Panc1 (cell line): ENCODE measurements around the gene C4orf50. TPM values are rescaled to one million over a fixed set of nuclear protein-coding genes. Genes with fewer than 3 reads are reported as not detected.

Experiments used
- ATAC-seq: fragments of 200-7000 bp; cut with Tn5 transposase; 2 replicates; pipeline ENCODE4 v1.9.1; 2020; ENCODE audit warnings: mild to moderate bottlenecking, moderate library complexity
- BruUV-seq: library from RNA; stranded (reverse); fragments of 400-500 nt; replicated peaks from 2 replicates; lab custom pipeline; 2021; lab: Mats Ljungman, UMichigan
- CTCF ChIA-PET: fragments of 300-600 bp; sonication (Branson Sonifier 250); formaldehyde crosslinking; loops from one replicate; lab custom pipeline; 2022; ENCODE audit warnings: antibody characterized with exemption; lab: Charles Lee
- POLR2A ChIA-PET: fragments of 300-600 bp; sonication (Branson Sonifier 250); formaldehyde crosslinking; loops from one replicate; lab custom pipeline; 2022; ENCODE audit warnings: antibody characterized with exemption; lab: Charles Lee
- DNase-seq: peaks from one replicate; pipeline ENCODE4 v3.0.0-alpha.2; 2010; ENCODE audit warnings: low read depth, low spot score
- H3K27ac ChIP-seq: 2 replicates; pipeline ENCODE4 v1.5.1; 2011; ENCODE audit warnings: mild to moderate bottlenecking, low read length, inconsistent platforms
- H3K27me3 ChIP-seq: fragments of 200-500 bp; sonication (Bioruptor generic); 2 replicates; pipeline ENCODE4 v1.6.0; 2014; ENCODE audit warnings: low read length, inconsistent platforms; ENCODE audit not compliant: control insufficient read depth, insufficient read depth
- H3K36me3 ChIP-seq: fragments of 200-500 bp; sonication (Bioruptor generic); 2 replicates; pipeline ENCODE4 v1.5.1; 2014; ENCODE audit warnings: inconsistent platforms, mild to moderate bottlenecking, low read length, moderate library complexity; ENCODE audit not compliant: control insufficient read depth, insufficient read depth
- H3K4me1 ChIP-seq: 2 replicates; pipeline ENCODE4 v1.5.1; 2011; ENCODE audit warnings: inconsistent platforms, mild to moderate bottlenecking, low read length, moderate library complexity; ENCODE audit not compliant: control insufficient read depth, insufficient read depth
- H3K4me3 ChIP-seq, 2 experiments: 2 replicates each; pipeline ENCODE4 v1.5.1; 2011 to 2012; ENCODE audit warnings: low read depth in 2 of 2, low read length in 2 of 2, mild to moderate bottlenecking in 2 of 2, inconsistent platforms in 1 of 2, moderate library complexity in 1 of 2
- H3K9me3 ChIP-seq: fragments of 200-500 bp; sonication (Bioruptor generic); 2 replicates; pipeline ENCODE4 v1.5.1; 2014; ENCODE audit warnings: low read depth, mild to moderate bottlenecking, inconsistent platforms, low read length, moderate library complexity; ENCODE audit not compliant: control insufficient read depth, insufficient read depth
- POLR2AphosphoS5 ChIP-seq: IDR thresholded peaks from 2 replicates; pipeline ENCODE4 v1.6.1; 2012; ENCODE audit warnings: mild to moderate bottlenecking, low read depth, low read length, moderate library complexity
- SIN3A ChIP-seq: IDR thresholded peaks from 2 replicates; pipeline ENCODE4 v1.6.1; 2012; ENCODE audit warnings: low read depth, mild to moderate bottlenecking, low read length, moderate library complexity, borderline replicate concordance; ENCODE audit not compliant: insufficient read depth
- TCF7L2 ChIP-seq: IDR thresholded peaks from 2 replicates; pipeline ENCODE4 v1.6.1; 2011; ENCODE audit warnings: mild to moderate bottlenecking, low read depth, low read length, inconsistent platforms
- in situ Hi-C: cut with HindIII; loops from 2 replicates; pipeline ENCODE4 v1.10.0; 2016; ENCODE audit warnings: low sequenced_read_pairs, low pct_unique_long_range_greater_than_20kb
- intact Hi-C: fragments of 100-400 bp; cut with micrococcal nuclease; formaldehyde crosslinking; loops from one replicate; pipeline ENCODE4 v1.10.0; 2022; ENCODE audit not compliant: unreplicated experiment
- total RNA-seq: library from RNA; stranded (reverse); gene quantifications from one replicate; pipeline ENCODE4 v1.2.1, GENCODE V29; 2021; ENCODE audit not compliant: unreplicated experiment
- TF ChIP-seq, protein P1 (sequence below), 2 experiments: IDR thresholded peaks; 2 replicates each; pipeline ENCODE4 v1.6.1; 2011 to 2012; ENCODE audit warnings: low read depth in 2 of 2, control low read depth in 1 of 2, low read length in 1 of 2, mild to moderate bottlenecking in 1 of 2, moderate library complexity in 1 of 2; ENCODE audit not compliant: insufficient read depth in 1 of 2
- TF ChIP-seq, protein P2 (sequence below): fragments of 450-650 bp; IDR thresholded peaks from 2 replicates; pipeline ENCODE4 v1.5.1; 2017; ENCODE audit warnings: mild to moderate bottlenecking

The C4orf50 gene
- total RNA-seq, 1 experiment from 2014 or later = under 0.01 TPM

DNA sequence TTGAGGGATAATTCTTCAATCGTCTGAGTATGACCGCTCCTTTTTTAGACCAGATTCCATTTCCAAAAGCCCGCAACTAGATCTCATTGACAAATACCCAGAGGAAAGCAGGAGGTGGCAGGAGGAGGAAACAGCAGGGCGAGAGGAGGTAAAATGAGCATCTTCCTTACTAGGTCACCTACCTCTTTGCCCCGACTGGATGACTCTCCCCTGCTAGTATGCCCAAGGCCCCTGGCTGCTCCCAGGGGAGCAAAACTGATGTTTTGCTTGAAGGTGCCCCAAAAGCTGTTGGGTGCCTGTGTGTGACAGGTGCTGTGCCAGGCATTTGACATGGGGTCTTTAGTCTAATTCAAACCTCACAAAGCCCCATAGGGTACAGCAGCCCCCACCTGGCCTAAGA lies 48.9 kb downstream of the C4orf50 start:
- no peaks in the 10 kb centered on the region for H3K9me3 ChIP-seq
- no peaks in the 10 kb centered on the region for H3K36me3 ChIP-seq
- no peaks in the 10 kb centered on the region; the same call in 1 of the 2 replicates for H3K27me3 ChIP-seq
- intact Hi-C loops (no loop called here), in situ Hi-C loops (no loop called here)
- no peak for TF ChIP-seq POLR2AphosphoS5
- TF ChIP-seq TCF7L2 = no peak
- TF ChIP-seq, protein P1, sequence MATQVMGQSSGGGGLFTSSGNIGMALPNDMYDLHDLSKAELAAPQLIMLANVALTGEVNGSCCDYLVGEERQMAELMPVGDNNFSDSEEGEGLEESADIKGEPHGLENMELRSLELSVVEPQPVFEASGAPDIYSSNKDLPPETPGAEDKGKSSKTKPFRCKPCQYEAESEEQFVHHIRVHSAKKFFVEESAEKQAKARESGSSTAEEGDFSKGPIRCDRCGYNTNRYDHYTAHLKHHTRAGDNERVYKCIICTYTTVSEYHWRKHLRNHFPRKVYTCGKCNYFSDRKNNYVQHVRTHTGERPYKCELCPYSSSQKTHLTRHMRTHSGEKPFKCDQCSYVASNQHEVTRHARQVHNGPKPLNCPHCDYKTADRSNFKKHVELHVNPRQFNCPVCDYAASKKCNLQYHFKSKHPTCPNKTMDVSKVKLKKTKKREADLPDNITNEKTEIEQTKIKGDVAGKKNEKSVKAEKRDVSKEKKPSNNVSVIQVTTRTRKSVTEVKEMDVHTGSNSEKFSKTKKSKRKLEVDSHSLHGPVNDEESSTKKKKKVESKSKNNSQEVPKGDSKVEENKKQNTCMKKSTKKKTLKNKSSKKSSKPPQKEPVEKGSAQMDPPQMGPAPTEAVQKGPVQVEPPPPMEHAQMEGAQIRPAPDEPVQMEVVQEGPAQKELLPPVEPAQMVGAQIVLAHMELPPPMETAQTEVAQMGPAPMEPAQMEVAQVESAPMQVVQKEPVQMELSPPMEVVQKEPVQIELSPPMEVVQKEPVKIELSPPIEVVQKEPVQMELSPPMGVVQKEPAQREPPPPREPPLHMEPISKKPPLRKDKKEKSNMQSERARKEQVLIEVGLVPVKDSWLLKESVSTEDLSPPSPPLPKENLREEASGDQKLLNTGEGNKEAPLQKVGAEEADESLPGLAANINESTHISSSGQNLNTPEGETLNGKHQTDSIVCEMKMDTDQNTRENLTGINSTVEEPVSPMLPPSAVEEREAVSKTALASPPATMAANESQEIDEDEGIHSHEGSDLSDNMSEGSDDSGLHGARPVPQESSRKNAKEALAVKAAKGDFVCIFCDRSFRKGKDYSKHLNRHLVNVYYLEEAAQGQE (IDR thresholded peaks at IDR 0.05; ENCODE audit: insufficient read depth in 1 of 2, low read depth in 2 of 2, low read length in 1 of 2) = no peak
- TF ChIP-seq SIN3A = no peak
- TF ChIP-seq, protein P2, sequence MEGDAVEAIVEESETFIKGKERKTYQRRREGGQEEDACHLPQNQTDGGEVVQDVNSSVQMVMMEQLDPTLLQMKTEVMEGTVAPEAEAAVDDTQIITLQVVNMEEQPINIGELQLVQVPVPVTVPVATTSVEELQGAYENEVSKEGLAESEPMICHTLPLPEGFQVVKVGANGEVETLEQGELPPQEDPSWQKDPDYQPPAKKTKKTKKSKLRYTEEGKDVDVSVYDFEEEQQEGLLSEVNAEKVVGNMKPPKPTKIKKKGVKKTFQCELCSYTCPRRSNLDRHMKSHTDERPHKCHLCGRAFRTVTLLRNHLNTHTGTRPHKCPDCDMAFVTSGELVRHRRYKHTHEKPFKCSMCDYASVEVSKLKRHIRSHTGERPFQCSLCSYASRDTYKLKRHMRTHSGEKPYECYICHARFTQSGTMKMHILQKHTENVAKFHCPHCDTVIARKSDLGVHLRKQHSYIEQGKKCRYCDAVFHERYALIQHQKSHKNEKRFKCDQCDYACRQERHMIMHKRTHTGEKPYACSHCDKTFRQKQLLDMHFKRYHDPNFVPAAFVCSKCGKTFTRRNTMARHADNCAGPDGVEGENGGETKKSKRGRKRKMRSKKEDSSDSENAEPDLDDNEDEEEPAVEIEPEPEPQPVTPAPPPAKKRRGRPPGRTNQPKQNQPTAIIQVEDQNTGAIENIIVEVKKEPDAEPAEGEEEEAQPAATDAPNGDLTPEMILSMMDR = no peak
- ChIA-PET CTCF (no interaction called here), POLR2A (no interaction called here)
- H3K27ac ChIP-seq = no peak overlapping the region
- no peak overlapping the region for H3K4me3 ChIP-seq
- ATAC-seq (no peak), DNase-seq (no peak)
- BruUV-seq = no TSS peak
- H3K4me1 ChIP-seq = no peaks in the 10 kb centered on the region

DNA sequence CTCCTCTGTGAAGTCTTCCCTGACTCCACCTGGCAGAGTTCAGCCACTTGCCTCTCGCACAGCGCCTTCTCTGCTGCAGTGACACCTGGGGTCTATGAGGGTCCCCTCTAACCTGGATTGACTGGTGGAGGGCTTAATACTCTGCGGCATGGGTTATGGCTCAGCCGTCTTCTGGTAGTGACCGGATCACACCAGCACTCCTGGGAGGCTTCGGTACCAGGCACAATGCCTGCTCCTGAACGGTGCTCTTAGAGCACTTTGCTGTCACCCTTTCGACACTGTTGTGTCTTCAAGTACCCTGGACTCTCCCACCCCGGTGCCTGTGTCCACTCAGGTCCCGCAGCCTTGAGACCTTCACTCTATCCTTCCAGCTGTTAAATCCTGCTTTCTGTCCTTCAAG lies 50.0 kb downstream of the C4orf50 start:
- no TSS peak for BruUV-seq
- in situ Hi-C loops = no loop called here
- H3K4me1 ChIP-seq = no peaks in the 10 kb centered on the region
- ChIA-PET CTCF (no interaction called here), POLR2A (no interaction called here)
- DNase-seq (no peak), ATAC-seq (no peak)
- no peaks in the 10 kb centered on the region for H3K9me3 ChIP-seq
- H3K27me3 ChIP-seq = no peaks in the 10 kb centered on the region; the same call in 1 of the 2 replicates
- TF ChIP-seq, protein P1 (IDR thresholded peaks at IDR 0.05; ENCODE audit: insufficient read depth in 1 of 2, low read depth in 2 of 2, low read length in 1 of 2) = no peak
- TF ChIP-seq POLR2AphosphoS5 (no peak), TCF7L2 (no peak), SIN3A (no peak)
- TF ChIP-seq, protein P2 = no peak
- intact Hi-C loops = no loop called here
- H3K36me3 ChIP-seq = no peaks in the 10 kb centered on the region
- H3K4me3 ChIP-seq = no peak overlapping the region
- no peak overlapping the region for H3K27ac ChIP-seq
